GM21447 (cell line): ENCODE data around the gene USP9Y.
"Not testable (repeated sequence)": the region's sequence is repeated elsewhere in the genome, so short reads cannot be mapped to it uniquely, and the experiment has no call there.

Experiments used
- ATAC-seq: cut with Tn5 transposase; IDR thresholded peaks from one replicate; pipeline ENCODE4 v1.9.1; 2021; ENCODE audit not compliant: unreplicated experiment

USP9Y gene

GRCh38 chrY:12701181-12701695 lies at the start of gene USP9Y:
USP9Y (plus strand) TSS chrY:12701231; CDS start chrY:12709448, 8,217 bp downstream.
- ATAC-seq, result no peak

GRCh38 chrY:12651621-12652036 lies 49.4 kb upstream of the USP9Y start:
- ATAC-seq, result no peak

GRCh38 chrY:12661745-12662681 lies 39.0 kb upstream of the USP9Y start:
- ATAC-seq, result peak; percentile 62

GRCh38 chrY:12662745-12663591 lies 38.1 kb upstream of the USP9Y start:
- peak; percentile 56 for ATAC-seq

- ATAC-seq, result not testable (repeated sequence)
Measured at GRCh38 chrY:12663845-12664244, 37.2 kb upstream of the USP9Y start.

- ATAC-seq, result no peak
Measured at GRCh38 chrY:12678111-12678510, 22.9 kb upstream of the USP9Y start.

- no peak for ATAC-seq
Measured at GRCh38 chrY:12681535-12681934, 19.5 kb upstream of the USP9Y start.

- no peak for ATAC-seq
Measured at GRCh38 chrY:12688337-12688736, 12.7 kb upstream of the USP9Y start.

GRCh38 chrY:12700087-12700486 lies 944 bp upstream of the USP9Y start:
- ATAC-seq, result no peak

- no peak for ATAC-seq
Measured at GRCh38 chrY:12702174-12702573, 1.1 kb downstream of the USP9Y start.

- no peak for ATAC-seq
Measured at GRCh38 chrY:12710460-12710859, 9.4 kb downstream of the USP9Y start.

- ATAC-seq, result no peak
Measured at GRCh38 chrY:12715376-12715775, 14.3 kb downstream of the USP9Y start.

GRCh38 chrY:12729746-12730145 lies 28.7 kb downstream of the USP9Y start:
- no peak for ATAC-seq

GRCh38 chrY:12733625-12734024 lies 32.6 kb downstream of the USP9Y start:
- peak; percentile 95 for ATAC-seq

GRCh38 chrY:12734051-12734450 lies 33.0 kb downstream of the USP9Y start:
- ATAC-seq, result no peak

- ATAC-seq, result no peak
Measured at GRCh38 chrY:12741414-12741813, 40.4 kb downstream of the USP9Y start.

- no peak for ATAC-seq
Measured at GRCh38 chrY:12742725-12743124, 41.7 kb downstream of the USP9Y start.

- no peak for ATAC-seq
Measured at GRCh38 chrY:12744091-12744490, 43.1 kb downstream of the USP9Y start.

GRCh38 chrY:12749293-12749692 lies 48.3 kb downstream of the USP9Y start:
- ATAC-seq, result no peak

- ATAC-seq, result no peak
Measured at GRCh38 chrY:12752856-12753255, 51.8 kb downstream of the USP9Y start.

GRCh38 chrY:12756021-12756420 lies 55.0 kb downstream of the USP9Y start:
- ATAC-seq, result no peak

GRCh38 chrY:12765976-12766375 lies 64.9 kb downstream of the USP9Y start:
- ATAC-seq, result no peak
